GM21447 (cell line): ENCODE results near the gene CD55.

ENCODE experiments used
- ATAC-seq: cut with Tn5 transposase; IDR thresholded peaks from one replicate; pipeline ENCODE4 v1.9.1; 2021; ENCODE audit not compliant: unreplicated experiment

The CD55 gene

DNA sequence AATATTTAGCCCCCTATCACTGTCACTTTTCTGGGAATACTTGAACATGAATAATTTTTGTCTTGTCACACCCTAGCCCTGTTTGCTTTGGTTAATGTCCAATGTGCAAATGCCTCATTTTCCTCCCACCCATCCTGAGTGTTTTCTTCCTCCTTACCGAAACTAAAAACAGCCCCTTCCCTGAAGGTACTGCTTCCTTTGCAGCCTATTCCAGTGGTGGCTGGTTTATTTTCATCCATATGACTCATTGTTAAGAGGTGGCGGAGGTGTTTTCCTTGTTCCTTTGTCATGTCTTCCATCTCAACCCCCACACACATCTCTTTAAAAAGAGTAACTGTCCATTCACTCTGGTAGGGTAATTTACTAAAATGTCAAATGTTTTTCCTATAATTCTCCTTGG, 40.4 kb downstream of the CD55 start:
- ATAC-seq, result no peak

- no peak for ATAC-seq
These were observed 41.7 kb downstream of the CD55 start for GRCh38 chr1:207362962-207363860.

- ATAC-seq, result no peak
These were observed 42.4 kb downstream of the CD55 start for GRCh38 chr1:207363871-207364270.

GRCh38 chr1:207364614-207365013, 43.1 kb downstream of the CD55 start:
- ATAC-seq, result no peak

- ATAC-seq, result no peak
These were observed 43.6 kb downstream of the CD55 start for GRCh38 chr1:207365063-207365462.

DNA sequence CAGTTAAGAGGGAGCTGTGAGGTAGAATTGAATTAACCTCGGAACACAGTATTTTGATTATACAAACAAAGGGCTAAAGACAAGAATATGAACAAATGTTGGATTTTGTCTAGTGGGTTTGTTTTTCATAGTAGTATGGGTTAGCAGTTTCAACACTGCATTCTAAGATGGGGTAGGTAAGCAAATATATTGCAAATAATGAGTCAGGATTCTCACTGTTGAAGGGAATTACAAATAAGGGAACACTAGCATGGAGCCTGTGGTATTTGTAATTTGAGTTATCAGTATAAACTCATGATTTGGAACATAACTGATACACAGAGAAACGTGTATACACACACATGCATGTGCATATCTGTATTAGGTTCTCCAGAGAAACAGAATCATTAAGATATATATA, 44.5 kb downstream of the CD55 start:
- ATAC-seq, result no peak

- ATAC-seq, result no peak
These were observed 67.2 kb downstream of the CD55 start for GRCh38 chr1:207388721-207389120.

- ATAC-seq, result no peak
These were observed 68.4 kb downstream of the CD55 start for GRCh38 chr1:207389728-207390464.

DNA sequence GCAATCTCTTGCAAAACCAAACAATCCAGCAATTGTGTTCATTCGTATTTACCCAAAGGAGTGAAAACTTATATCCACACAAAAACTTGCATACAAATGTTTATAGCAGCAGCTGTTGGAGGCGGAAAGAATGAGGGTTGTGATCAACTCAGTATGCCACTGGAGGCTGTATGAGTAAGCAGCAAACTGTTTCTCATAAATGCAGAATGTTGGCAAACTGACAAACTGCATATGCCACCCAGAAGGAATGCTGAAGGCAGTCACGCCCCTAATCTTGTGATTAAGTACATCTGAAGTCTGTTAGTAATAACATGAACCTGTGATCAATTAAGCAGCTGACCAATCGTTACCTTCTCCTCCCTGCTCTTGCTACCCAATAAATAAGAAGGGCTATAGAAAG, 72.1 kb downstream of the CD55 start:
- no peak for ATAC-seq

DNA sequence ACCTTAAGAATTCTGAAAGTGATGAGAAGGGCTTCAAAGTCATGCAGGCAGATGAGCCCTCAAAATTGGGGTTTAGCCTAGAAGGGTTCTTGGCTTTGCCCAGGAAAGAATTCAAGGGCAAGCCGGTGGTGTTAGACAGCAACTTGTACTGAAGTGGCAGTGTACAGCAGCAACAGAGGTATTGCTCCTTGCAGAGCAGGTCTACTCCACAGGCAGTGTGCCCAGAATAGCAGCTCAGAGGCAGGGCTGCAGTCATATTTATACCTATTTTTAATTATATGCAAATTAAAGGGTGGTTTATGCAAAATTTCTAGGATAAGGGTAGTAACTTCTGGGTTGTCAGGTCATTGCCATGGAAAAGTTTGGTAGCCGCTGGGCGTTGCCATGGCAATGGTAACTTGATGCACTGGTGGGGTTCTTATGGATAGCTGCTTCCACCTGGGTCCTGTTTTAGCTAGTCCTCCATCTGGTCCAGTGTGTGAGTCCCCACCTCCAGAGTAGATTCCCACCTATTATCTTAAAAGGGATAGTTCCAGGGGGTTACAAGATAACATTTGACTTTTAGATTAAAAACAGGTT, 74.8 kb downstream of the CD55 start:
- no peak for ATAC-seq

- ATAC-seq, result no peak
These were observed 76.0 kb downstream of the CD55 start for GRCh38 chr1:207397525-207397926.

DNA sequence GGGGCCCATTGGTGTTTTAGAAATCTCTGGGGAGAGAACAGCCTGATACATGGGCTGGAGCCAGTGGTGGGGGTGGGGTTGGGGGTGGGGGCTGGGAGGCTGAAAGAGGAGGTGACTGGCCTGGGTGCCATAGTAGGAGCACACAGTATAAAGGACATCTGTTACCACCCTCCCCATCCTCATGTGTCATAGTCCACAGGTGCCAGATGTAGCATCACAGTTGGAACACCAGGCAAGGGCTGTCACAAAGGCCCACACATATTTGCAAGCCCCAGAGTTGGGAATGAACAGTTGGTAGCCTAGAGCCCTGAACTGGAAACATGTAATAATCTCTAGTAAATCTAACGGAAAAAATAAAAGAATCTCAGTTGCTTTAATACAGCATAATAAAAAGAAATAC, 77.5 kb downstream of the CD55 start:
- no peak for ATAC-seq

- ATAC-seq, result no peak
These were observed 80.1 kb downstream of the CD55 start for GRCh38 chr1:207401578-207401977.

GRCh38 chr1:207402744-207403143, 81.3 kb downstream of the CD55 start:
- ATAC-seq, result no peak

DNA sequence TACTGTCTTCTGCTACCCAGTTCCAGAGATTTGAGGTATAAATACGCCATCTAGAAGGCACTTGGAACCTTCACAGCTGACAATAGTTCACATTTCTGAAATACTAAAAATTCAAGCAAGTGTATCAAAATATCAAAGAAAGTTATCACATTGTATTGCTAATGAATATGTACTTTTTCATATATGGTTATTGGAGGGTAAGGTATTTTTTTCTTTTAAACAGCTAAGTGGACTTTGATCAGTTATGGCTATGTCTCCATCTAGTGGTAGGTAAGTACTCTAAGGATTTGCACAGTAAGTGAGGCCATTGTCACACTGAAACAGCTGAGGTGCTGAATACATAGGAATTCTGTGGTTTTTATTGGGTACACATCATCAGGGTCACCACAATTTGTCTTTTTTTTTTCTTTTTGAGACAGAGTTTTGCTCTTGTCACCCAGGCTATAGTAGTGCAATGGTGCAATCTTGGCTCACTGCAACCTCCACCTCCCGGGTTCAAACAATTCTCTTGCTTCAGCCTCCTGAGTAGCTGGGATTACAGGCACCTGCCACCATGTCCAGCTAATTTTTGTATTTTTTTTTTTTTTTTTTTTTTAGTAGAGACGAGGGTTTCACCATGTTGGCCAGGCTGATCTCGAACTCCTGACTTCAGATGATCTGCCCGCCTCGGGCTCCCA, 83.5 kb downstream of the CD55 start:
- peak; percentile 75 for ATAC-seq

DNA sequence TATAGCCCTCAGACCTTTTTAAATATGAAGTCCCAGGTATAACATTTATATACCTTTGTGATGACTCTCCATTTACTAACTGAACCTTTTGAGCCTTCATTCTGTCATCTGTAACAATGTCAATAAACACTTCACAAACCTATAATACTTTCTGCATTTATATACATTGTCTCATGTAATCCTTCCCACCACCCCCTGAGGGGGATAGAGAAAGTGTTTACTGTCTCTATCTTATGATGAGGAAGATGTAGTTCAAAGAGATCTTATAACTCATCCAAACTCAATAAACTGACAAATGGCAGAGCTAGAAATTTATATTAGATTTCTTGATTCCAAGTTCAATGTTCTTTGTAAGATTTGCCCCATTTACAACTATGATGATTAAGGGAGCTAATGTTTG, 84.3 kb downstream of the CD55 start:
- ATAC-seq, result no peak

DNA sequence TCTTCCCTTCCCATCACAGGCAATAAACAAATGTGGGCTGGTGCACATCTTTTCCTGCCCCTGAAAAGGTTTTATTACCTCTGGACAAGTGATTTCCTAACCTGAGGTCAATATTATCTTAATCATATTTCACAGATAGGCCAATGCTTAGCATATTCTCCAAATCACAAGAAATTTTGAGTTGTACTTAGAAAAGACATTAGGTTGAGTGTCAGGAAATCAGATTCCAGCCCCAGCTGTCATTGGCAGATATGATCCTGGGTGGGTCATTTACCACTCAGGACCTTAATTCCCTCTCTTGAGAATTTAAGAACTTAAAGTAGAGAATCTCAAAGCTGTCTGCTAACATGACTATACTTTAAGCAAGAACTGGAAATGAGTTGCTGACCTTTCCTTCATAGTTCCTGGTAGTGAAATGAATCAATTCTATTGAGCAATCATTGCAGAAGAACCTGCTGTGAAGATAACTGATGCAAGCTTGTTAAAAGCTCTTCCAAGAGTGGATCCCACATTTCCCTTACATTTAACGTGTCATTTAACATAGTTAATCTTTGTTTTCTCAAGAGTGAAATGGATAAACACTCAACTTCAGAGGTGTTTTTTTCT, 86.3 kb downstream of the CD55 start:
- no peak for ATAC-seq
